Muscle of leg (tissue), 11 donors: ENCODE measurements around the gene NKX2-3. TPM values are rescaled to one million over a fixed set of nuclear protein-coding genes. Genes with fewer than 3 reads are reported as not detected.

Experiments used
- DNase-seq: peaks from one replicate; pipeline ENCODE4 v3.0.0; 2013
- H3K27ac ChIP-seq: one replicate; pipeline ENCODE4 v1.5.1; 2013; ENCODE audit warnings: mild to moderate bottlenecking, low read length, control low read depth
- H3K27me3 ChIP-seq: one replicate; pipeline ENCODE4 v1.6.1; 2013; ENCODE audit warnings: low read length; ENCODE audit not compliant: control insufficient read depth, insufficient read depth
- H3K36me3 ChIP-seq: one replicate; pipeline ENCODE4 v1.6.1; 2013; ENCODE audit warnings: low read length; ENCODE audit not compliant: control insufficient read depth, insufficient read depth
- H3K4me1 ChIP-seq: one replicate; pipeline ENCODE4 v1.6.1; 2013; ENCODE audit warnings: low read length; ENCODE audit not compliant: control insufficient read depth, insufficient read depth
- H3K4me3 ChIP-seq: one replicate; pipeline ENCODE4 v1.5.1; 2013; ENCODE audit warnings: low read length, control low read depth
- H3K9me3 ChIP-seq: replicated peaks from 2 replicates; pipeline ENCODE4 v1.6.1; 2013; ENCODE audit warnings: low read depth, low read length; ENCODE audit not compliant: control insufficient read depth
- WGBS: methylation state at CpG from one replicate; pipeline ENCODE4 v1.1.5; 2013; ENCODE audit warnings: missing lambda C conversion rate; ENCODE audit not compliant: insufficient coverage; 5-methylcytosine and 5-hydroxymethylcytosine counted together
- polyA plus RNA-seq, 8 donors: library from polyadenylated mRNA; unstranded; fragments of 120-200 nt; gene quantifications; one replicate each; pipeline versions ENCODE4 v1.2.1 to v1.2.3, GENCODE V29; 2013; ENCODE audit warnings: inconsistent platforms in 1 of 8, low replicate concordance in 1 of 8; ENCODE audit not compliant: insufficient read length in 8 of 8, insufficient read depth in 1 of 8
- total RNA-seq: library from RNA; stranded (reverse); fragments of 120-200 nt; gene quantifications from one replicate; pipeline ENCODE4 v1.2.4, GENCODE V29; 2013

The NKX2-3 gene
- total and polyA plus RNA-seq, 9 donors: 0.11 to 2.0 (median 0.71) TPM

DNA sequence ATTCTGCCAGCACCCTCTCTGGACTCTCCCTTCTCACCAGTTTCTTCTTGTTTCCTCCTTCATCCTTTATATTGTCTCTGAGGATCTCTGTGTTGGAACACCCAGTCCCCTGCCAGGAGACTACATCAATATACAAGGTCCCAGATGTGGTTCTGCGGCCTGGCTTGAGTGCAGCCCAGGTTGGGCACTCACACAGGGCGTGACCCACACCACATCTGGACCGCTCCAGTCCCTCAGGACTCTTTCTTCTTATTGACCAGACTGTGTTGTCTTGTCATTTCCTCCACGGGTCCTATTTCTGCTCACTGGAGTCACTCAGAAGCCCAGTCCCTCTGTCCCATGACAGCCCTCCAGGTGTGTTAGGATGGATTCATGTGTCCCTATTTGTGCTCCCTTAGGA is 26.0 kb downstream of the NKX2-3 start:
- Histone ChIP-seq H3K27me3 (peaks cover 14% of the 10 kb centered on the region), H3K9me3 (no peaks in the 10 kb centered on the region), H3K4me3 (no peak overlapping the region), H3K4me1 (no peaks in the 10 kb centered on the region), H3K27ac (no peak overlapping the region), H3K36me3 (no peaks in the 10 kb centered on the region)
- no peak for DNase-seq
- WGBS: 77% methylated on average over 3 of the region's 4 CpGs

DNA sequence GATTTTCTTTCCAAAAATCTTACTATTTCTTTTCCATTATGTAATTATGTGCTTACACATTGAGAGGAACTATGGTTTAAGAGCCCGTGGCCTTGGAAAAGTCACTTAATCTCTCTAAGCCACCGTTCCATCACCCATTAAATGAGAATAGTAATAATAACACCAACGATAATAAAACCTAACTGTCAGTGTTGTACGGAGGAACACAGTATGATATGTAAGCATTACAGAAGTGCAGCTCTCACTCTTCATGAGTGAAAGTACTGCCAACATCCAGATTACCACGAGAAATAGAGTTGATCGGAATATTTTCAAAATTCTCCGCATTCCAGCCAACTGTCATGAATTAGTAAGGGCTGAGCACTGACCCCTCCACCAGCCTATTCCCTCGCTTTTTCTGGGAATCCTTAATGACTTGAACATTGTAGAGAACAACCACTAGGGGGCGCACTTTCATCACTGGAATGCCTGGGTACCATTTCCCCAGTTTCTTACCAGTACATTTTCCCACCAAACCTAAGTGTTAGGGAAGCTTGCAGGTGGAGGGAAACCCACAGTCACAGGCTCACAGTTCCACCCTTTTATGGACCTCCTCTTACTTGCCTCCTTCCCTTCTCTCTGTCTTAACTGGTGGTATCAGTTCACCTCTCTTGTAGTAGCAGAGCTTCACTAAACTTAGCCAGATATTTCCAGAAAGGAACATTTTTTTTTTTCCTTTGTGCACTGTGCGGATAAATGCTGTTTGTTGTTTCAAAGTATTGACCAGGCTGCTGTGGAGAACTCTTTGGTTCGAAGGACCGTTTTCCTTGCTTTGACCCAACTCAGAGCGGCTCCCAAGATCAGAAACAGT is 27.8 kb downstream of the NKX2-3 start:
- WGBS: 0% methylated on average over 2 of the region's 13 CpGs
- Histone ChIP-seq H3K9me3 (no peaks in the 10 kb centered on the region), H3K27me3 (peaks cover 6% of the 10 kb centered on the region), H3K4me1 (no peaks in the 10 kb centered on the region), H3K27ac (no peak overlapping the region), H3K4me3 (no peak overlapping the region), H3K36me3 (no peaks in the 10 kb centered on the region)
- peak; percentile 19 for DNase-seq

DNA sequence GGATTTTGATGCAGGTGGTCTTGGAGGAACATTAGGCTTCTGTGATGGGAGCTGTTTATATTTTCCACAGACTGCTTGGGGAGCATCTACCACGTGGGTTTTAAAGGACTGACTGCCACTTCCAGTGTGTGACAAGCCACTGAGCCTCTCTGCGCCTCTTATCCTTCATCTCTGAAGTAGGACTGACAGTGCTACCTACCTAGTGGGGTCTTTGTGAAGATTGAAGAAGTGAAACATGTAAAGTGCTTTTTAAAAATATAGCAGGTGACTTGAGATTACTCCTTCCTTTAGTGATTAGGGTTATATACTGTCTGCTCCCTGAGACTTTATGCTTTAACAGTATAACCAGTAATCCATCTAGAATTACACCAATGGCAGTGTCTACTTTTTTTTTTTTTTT is 29.9 kb downstream of the NKX2-3 start:
- no peak for DNase-seq
- 0% methylated on average over 1 of the region's 2 CpGs for WGBS
- no peaks in the 10 kb centered on the region for H3K4me1 ChIP-seq
- H3K27me3 ChIP-seq: peaks cover 4% of the 10 kb centered on the region
- H3K4me3 ChIP-seq: no peak overlapping the region
- no peaks in the 10 kb centered on the region for H3K36me3 ChIP-seq
- H3K27ac ChIP-seq: no peak overlapping the region
- no peaks in the 10 kb centered on the region for H3K9me3 ChIP-seq

DNA sequence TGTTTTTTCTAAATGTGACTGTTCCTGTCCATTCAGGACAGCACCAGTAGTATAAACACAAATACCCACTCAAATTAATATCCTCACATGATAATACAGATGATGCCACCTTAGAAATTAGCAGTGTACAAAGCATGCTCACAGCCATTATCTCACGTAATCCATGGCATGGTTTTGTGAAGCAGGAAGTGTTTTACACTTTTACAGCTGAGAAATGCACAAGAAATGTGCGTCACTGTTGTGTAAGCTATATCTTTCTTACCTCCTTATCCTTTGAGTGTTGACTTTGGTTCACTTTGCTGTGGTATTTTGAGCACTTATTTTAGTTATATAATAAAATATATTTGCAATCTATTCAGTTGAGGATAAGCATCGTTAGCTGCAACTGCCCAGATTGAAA is 31.6 kb downstream of the NKX2-3 start:
- WGBS: no CpG with 5 or more reads among the region's 3 CpGs
- no peak overlapping the region for H3K27ac ChIP-seq
- no peaks in the 10 kb centered on the region for H3K4me1 ChIP-seq
- no peak overlapping the region for H3K4me3 ChIP-seq
- no peaks in the 10 kb centered on the region for H3K9me3 ChIP-seq
- H3K36me3 ChIP-seq: no peaks in the 10 kb centered on the region
- peaks cover 4% of the 10 kb centered on the region for H3K27me3 ChIP-seq
- no peak for DNase-seq

DNA sequence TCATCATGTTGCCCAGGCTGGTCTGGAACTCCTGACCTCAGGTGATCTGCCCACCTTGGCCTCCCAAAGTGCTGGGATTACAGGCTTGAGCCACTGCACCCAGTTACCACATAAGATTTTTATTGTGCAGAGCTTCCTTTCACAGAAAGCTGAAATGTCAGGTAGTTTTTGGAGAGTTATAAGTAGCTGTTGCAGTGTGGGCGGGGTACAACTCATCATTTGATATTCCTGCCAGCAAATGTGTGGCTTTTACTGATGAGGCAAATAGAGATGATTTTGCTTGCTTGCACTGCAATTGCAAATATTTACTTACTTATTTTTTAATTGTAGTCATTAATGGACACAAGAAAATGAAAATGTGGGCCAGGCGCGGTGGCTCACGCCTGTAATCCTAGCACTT is 32.4 kb downstream of the NKX2-3 start:
- no peak for DNase-seq
- Histone ChIP-seq H3K9me3 (no peaks in the 10 kb centered on the region), H3K27ac (no peak overlapping the region), H3K36me3 (no peaks in the 10 kb centered on the region), H3K4me3 (no peak overlapping the region), H3K4me1 (no peaks in the 10 kb centered on the region), H3K27me3 (peaks cover 2% of the 10 kb centered on the region)
- WGBS: no CpG with 5 or more reads among the region's 4 CpGs

DNA sequence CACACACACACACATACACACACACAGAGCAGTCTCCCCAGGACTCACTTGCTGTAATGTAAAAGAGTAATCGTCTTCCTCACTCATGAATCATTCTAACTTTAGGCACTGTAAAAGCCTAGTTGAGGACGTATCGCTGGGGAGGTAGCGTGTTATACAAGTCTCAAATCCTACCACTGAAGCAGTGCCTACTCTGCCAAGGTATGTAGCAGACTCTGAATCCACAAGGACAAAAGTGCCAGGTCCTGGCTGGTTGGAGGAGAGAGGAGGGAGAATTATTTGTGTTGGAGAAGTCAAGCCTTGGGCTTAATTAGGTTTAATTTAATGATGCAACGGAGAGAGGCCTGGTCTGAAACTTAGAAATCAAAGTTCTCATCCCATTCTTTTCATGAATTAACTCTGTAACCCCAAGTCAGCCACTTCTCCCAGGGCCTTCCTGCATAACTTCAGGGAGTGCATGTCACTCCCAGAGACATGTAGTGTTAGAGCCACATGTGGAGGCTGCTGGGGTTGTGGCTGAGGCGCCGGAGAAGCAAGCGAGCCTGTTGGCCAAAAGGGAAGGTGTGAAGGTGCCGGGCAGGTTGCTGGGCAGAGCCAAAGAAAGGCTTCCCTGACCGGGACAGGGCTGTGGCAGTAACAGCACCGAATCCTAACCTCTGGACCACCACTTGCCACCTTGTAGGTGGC is 36.7 kb downstream of the NKX2-3 start:
- no peaks in the 10 kb centered on the region for H3K9me3 ChIP-seq
- no peak for DNase-seq
- H3K4me3 ChIP-seq: no peak overlapping the region
- H3K27me3 ChIP-seq: no peaks in the 10 kb centered on the region
- H3K36me3 ChIP-seq: no peaks in the 10 kb centered on the region
- WGBS: 32% methylated on average over 3 of the region's 11 CpGs
- no peak overlapping the region for H3K27ac ChIP-seq
- no peaks in the 10 kb centered on the region for H3K4me1 ChIP-seq

DNA sequence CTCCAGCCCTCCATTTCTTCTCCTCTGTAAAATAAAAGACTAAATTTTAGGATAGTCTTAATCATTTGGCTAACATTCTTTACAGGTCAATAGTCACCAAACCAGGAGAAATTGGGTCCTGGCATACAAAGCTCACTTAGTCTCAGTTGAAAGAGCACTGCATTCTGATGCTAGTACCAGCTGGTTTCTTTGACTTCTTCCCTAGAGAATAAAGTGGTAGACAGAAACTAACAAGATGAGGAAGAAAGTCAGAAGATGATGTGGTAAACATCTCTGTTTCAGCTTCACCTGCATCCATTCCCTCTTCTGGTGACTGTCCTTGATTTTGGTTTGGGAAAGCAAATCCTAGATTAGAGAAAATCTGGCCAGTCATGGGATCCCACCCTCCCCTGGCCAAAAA is 37.2 kb downstream of the NKX2-3 start:
- Histone ChIP-seq H3K4me3 (no peak overlapping the region), H3K36me3 (no peaks in the 10 kb centered on the region), H3K27me3 (peaks cover 2% of the 10 kb centered on the region), H3K9me3 (no peaks in the 10 kb centered on the region), H3K27ac (no peak overlapping the region), H3K4me1 (no peaks in the 10 kb centered on the region)
- no peak for DNase-seq

DNA sequence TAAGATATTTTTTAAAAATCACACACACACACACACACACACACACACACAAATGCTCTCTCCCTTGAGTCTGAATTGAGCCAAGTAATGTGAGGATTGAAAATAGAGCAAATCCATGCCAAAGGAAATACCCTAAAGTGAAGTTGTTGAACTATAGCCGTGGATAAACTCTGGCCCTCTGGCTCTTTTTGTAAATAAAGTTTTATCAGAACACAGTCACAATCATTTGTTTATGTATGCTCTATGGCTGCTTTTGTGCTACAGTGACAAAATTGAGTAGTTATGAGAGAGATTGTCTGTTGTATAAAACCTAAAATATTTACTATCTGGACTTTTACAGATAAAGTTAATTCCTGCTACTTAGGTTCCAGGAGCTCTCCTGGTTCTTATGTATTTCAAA is 39.1 kb downstream of the NKX2-3 start:
- H3K36me3 ChIP-seq: no peaks in the 10 kb centered on the region
- WGBS: no CpG with 5 or more reads among the region's 1 CpG
- no peaks in the 10 kb centered on the region for H3K9me3 ChIP-seq
- no peak overlapping the region for H3K27ac ChIP-seq
- no peak for DNase-seq
- peaks cover 2% of the 10 kb centered on the region for H3K27me3 ChIP-seq
- no peaks in the 10 kb centered on the region for H3K4me1 ChIP-seq
- no peak overlapping the region for H3K4me3 ChIP-seq

DNA sequence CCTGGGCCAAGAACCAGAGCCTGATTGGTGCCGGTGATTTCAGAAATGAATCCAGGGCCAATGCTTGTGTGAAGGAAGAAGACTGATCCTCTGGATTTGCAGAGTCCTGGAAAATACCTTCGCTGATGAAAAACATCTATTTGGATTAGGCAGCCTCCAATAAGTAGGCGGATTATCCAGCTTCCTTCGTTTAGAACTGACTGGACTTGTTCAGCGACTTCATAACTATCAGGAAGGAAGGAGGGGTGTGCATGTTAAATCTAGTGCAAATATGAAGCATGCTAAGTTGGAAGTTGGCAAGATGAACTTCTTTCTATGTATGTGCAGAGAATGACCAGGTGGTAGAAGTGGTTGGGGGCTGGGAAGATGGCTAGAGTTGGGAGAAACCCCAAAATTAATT is 41.0 kb downstream of the NKX2-3 start:
- Histone ChIP-seq H3K4me3 (no peak overlapping the region), H3K27ac (no peak overlapping the region), H3K9me3 (no peaks in the 10 kb centered on the region), H3K4me1 (no peaks in the 10 kb centered on the region), H3K36me3 (no peaks in the 10 kb centered on the region), H3K27me3 (peaks cover 2% of the 10 kb centered on the region)
- DNase-seq: no peak
- 81% methylated on average over 5 of the region's 5 CpGs for WGBS

DNA sequence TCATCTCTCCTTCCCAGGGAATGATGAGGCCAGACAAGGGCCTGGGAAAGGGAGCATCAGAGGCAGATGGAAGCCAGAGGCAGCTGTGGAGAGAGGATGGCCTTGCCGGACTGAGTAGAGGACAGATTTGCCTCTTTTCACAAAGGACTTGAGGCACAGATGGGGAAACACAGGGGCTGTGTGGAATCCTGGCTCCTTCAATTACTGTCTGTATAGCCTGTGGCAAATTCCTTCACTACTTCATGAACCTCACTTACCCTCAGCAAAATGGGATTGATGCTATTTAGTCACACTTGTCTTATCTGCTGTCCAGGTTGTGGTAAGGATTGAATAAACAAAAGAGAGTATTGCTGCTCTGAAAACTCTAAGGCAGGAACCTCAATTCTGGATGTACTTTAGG is 47.2 kb downstream of the NKX2-3 start:
- DNase-seq: no peak
- no peak overlapping the region for H3K4me3 ChIP-seq
- no peaks in the 10 kb centered on the region for H3K36me3 ChIP-seq
- 11% methylated on average over 1 of the region's 1 CpG for WGBS
- H3K9me3 ChIP-seq: no peaks in the 10 kb centered on the region
- no peak overlapping the region for H3K27ac ChIP-seq
- H3K4me1 ChIP-seq: no peaks in the 10 kb centered on the region
- H3K27me3 ChIP-seq: peaks cover 9% of the 10 kb centered on the region
